Measurements from ENCODE around the gene CFAP161.

CFAP161 gene

DNA sequence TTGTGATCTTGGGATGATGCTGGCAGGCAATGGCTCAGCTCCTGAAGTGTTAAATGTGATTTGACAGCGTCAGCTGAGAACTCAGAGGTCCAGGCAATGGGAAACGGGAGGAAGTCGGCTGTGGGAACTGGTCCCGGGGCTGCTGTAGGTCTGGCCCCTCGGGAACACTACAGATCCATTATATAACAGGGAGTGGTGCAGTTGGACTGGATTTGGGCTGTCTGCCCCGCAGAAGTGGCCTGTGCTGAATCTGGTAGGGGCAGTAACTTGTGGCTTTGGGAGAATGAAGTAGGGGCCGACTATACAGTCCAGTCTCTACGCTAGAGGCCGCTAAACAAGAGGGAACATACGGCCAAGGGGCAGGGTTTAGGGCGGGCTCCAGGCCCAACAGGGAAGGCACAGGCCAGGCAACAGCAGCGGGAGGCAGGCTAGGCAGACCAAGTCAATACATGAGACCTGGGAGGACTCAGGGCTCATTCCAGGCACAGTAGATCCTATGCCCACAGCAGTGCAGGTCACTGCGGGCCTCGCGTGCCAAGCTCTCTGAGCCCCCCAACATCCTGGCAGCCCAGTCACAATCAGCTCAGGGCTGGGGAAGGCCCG is 42.3 kb downstream of the CFAP161 start:
- no peaks in the 10 kb centered on the region for H3K79me2 ChIP-seq (ENCODE audit: control insufficient read depth, low read length)
- H3K4me1 ChIP-seq (ENCODE audit: control insufficient read depth, low read length): no peaks in the 10 kb centered on the region
- H4K20me1 ChIP-seq (ENCODE audit: control insufficient read depth, insufficient read depth, low read depth, low read length): no peaks in the 10 kb centered on the region
- H3K9me3 ChIP-seq (ENCODE audit: control insufficient read depth, insufficient read depth, low read length): no peaks in the 10 kb centered on the region
- no peaks in the 10 kb centered on the region for H3F3A ChIP-seq (ENCODE audit: control insufficient read depth, insufficient read depth)
- no peak overlapping the region for H3K27ac ChIP-seq (ENCODE audit: low read depth, low read length)
- no peak for TF ChIP-seq EZH2phosphoT487 (IDR thresholded peaks at IDR 0.05; ENCODE audit: borderline replicate concordance, low read length)
- TF ChIP-seq, protein P1, sequence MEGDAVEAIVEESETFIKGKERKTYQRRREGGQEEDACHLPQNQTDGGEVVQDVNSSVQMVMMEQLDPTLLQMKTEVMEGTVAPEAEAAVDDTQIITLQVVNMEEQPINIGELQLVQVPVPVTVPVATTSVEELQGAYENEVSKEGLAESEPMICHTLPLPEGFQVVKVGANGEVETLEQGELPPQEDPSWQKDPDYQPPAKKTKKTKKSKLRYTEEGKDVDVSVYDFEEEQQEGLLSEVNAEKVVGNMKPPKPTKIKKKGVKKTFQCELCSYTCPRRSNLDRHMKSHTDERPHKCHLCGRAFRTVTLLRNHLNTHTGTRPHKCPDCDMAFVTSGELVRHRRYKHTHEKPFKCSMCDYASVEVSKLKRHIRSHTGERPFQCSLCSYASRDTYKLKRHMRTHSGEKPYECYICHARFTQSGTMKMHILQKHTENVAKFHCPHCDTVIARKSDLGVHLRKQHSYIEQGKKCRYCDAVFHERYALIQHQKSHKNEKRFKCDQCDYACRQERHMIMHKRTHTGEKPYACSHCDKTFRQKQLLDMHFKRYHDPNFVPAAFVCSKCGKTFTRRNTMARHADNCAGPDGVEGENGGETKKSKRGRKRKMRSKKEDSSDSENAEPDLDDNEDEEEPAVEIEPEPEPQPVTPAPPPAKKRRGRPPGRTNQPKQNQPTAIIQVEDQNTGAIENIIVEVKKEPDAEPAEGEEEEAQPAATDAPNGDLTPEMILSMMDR (IDR thresholded peaks at IDR 0.05; ENCODE audit: low read depth, low read length, poor library complexity, severe bottlenecking): no peak
- no peaks in the 10 kb centered on the region for H3K9me2 ChIP-seq (replicated peaks; ENCODE audit: control insufficient read depth, low read length)
- H3K36me3 ChIP-seq (ENCODE audit: control insufficient read depth, low read length): no peaks in the 10 kb centered on the region
- no peak overlapping the region for H3K4me3 ChIP-seq (ENCODE audit: low read length)
- H3K27me3 ChIP-seq (ENCODE audit: control insufficient read depth, low read length): peaks cover under 1% of the 10 kb centered on the region
- H3K4me2 ChIP-seq (ENCODE audit: low read length): no peak overlapping the region

GRCh38 chr15:81178365-81178764 is 44.3 kb downstream of the CFAP161 start:
- H3F3A ChIP-seq (ENCODE audit: control insufficient read depth, insufficient read depth): no peaks in the 10 kb centered on the region
- no peaks in the 10 kb centered on the region for H3K36me3 ChIP-seq (ENCODE audit: control insufficient read depth, low read length)
- H3K27ac ChIP-seq (ENCODE audit: low read depth, low read length): no peak overlapping the region

GRCh38 chr15:81181220-81181619 is 47.1 kb downstream of the CFAP161 start:
- Histone ChIP-seq H3K4me2 (ENCODE audit: low read length) (no peak overlapping the region), H3K79me2 (ENCODE audit: control insufficient read depth, low read length) (no peaks in the 10 kb centered on the region), H3K9me2 (replicated peaks; ENCODE audit: control insufficient read depth, low read length) (no peaks in the 10 kb centered on the region), H3K27ac (ENCODE audit: low read depth, low read length) (no peak overlapping the region), H3K9me3 (ENCODE audit: control insufficient read depth, insufficient read depth, low read length) (no peaks in the 10 kb centered on the region), H4K20me1 (ENCODE audit: control insufficient read depth, insufficient read depth, low read depth, low read length) (no peaks in the 10 kb centered on the region), H3F3A (ENCODE audit: control insufficient read depth, insufficient read depth) (no peaks in the 10 kb centered on the region), H3K4me1 (ENCODE audit: control insufficient read depth, low read length) (no peaks in the 10 kb centered on the region), H3K4me3 (ENCODE audit: low read length) (no peak overlapping the region), H3K36me3 (ENCODE audit: control insufficient read depth, low read length) (no peaks in the 10 kb centered on the region), H3K27me3 (ENCODE audit: control insufficient read depth, low read length) (peaks cover 13% of the 10 kb centered on the region; the same call in 1 of the 2 replicates)
- TF ChIP-seq EZH2phosphoT487 (IDR thresholded peaks at IDR 0.05; ENCODE audit: borderline replicate concordance, low read length): no peak
- TF ChIP-seq, protein P1 (IDR thresholded peaks at IDR 0.05; ENCODE audit: low read depth, low read length, poor library complexity, severe bottlenecking): no peak

More at GRCh38 chr15:81178365-81178764, 44.3 kb downstream of the CFAP161 start:
- H3K27me3 ChIP-seq (ENCODE audit: control insufficient read depth, low read length): peaks cover 7% of the 10 kb centered on the region; the same call in 1 of the 2 replicates
- no peaks in the 10 kb centered on the region for H4K20me1 ChIP-seq (ENCODE audit: control insufficient read depth, insufficient read depth, low read depth, low read length)
- no peaks in the 10 kb centered on the region for H3K4me1 ChIP-seq (ENCODE audit: control insufficient read depth, low read length)
- no peaks in the 10 kb centered on the region for H3K79me2 ChIP-seq (ENCODE audit: control insufficient read depth, low read length)
- TF ChIP-seq EZH2phosphoT487 (IDR thresholded peaks at IDR 0.05; ENCODE audit: borderline replicate concordance, low read length): no peak
- TF ChIP-seq, protein P1 (IDR thresholded peaks at IDR 0.05; ENCODE audit: low read depth, low read length, poor library complexity, severe bottlenecking): no peak
- no peak overlapping the region for H3K4me2 ChIP-seq (ENCODE audit: low read length)
- no peak overlapping the region for H3K4me3 ChIP-seq (ENCODE audit: low read length)
- no peaks in the 10 kb centered on the region for H3K9me3 ChIP-seq (ENCODE audit: control insufficient read depth, insufficient read depth, low read length)
- H3K9me2 ChIP-seq (replicated peaks; ENCODE audit: control insufficient read depth, low read length): no peaks in the 10 kb centered on the region
